GM06990 (cell line): ENCODE measurements around the gene BEND5.

ENCODE experiments used
- DNase-seq: peaks from one replicate; pipeline ENCODE4 v3.0.0-alpha.2; 2011; ENCODE audit not compliant: insufficient read length; ENCODE audit errors: extremely low read depth
- H3K27me3 ChIP-seq: replicated peaks from 2 replicates; pipeline ENCODE4 v1.6.0; 2011; ENCODE audit warnings: low read length; ENCODE audit not compliant: control insufficient read depth, insufficient read depth
- H3K36me3 ChIP-seq: 2 replicates; pipeline ENCODE4 v1.5.1; 2011; ENCODE audit warnings: low read length; ENCODE audit not compliant: control insufficient read depth, insufficient read depth
- H3K4me3 ChIP-seq: replicated peaks from 2 replicates; pipeline ENCODE4 v1.5.1; 2011; ENCODE audit warnings: low read depth, mild to moderate bottlenecking, control low read depth, low read length
- TF ChIP-seq, protein P1 (sequence below): IDR thresholded peaks from 2 replicates; pipeline ENCODE4 v1.5.1; 2011; ENCODE audit warnings: low read length, control low read depth, mild to moderate bottlenecking, inconsistent platforms; ENCODE audit not compliant: insufficient read depth, poor library complexity, severe bottlenecking

The BEND5 gene

DNA sequence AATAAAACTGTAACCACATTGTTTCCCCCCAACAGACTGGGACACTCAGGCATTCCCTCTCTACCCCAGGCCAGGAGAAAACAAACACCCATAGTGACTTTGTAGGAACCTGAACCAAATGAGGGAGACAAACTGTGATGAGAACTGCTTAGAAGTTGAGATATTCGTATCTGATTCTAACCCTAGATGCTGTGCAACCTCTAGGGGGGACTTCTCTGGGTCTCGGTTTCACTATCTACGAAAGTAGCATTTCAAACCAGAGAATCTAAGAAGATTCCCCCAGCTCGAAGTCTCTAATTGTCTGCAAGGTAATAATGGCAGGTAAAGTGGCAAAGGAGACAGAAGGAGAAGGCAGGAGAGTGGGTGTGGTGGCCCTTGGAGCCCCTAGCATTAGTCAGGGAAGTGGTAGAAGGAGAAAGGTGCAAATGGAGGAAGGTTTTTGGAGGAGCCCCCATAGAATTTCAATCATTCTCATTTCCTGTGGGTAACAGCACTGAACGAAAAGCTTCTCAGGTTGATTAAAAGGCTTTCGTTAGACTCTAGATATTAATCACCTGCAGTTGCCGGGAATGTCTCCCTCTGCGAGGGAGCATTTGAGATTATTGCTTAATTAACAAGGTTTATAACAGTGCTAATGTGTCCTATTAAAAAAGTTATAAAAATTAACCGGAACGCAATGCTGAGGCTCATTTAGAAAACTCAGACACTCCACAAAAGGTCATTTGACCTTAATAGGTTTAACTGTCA lies 46.4 kb downstream of the BEND5 start:
- H3K4me3 ChIP-seq: no peak overlapping the region
- TF ChIP-seq, protein P1, sequence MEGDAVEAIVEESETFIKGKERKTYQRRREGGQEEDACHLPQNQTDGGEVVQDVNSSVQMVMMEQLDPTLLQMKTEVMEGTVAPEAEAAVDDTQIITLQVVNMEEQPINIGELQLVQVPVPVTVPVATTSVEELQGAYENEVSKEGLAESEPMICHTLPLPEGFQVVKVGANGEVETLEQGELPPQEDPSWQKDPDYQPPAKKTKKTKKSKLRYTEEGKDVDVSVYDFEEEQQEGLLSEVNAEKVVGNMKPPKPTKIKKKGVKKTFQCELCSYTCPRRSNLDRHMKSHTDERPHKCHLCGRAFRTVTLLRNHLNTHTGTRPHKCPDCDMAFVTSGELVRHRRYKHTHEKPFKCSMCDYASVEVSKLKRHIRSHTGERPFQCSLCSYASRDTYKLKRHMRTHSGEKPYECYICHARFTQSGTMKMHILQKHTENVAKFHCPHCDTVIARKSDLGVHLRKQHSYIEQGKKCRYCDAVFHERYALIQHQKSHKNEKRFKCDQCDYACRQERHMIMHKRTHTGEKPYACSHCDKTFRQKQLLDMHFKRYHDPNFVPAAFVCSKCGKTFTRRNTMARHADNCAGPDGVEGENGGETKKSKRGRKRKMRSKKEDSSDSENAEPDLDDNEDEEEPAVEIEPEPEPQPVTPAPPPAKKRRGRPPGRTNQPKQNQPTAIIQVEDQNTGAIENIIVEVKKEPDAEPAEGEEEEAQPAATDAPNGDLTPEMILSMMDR: no peak
- no peaks in the 10 kb centered on the region for H3K36me3 ChIP-seq
- no peak for DNase-seq
- H3K27me3 ChIP-seq: no peaks in the 10 kb centered on the region; the same call in none of the 2 replicates

- Histone ChIP-seq H3K27me3 (no peaks in the 10 kb centered on the region; the same call in none of the 2 replicates), H3K36me3 (no peaks in the 10 kb centered on the region), H3K4me3 (no peak overlapping the region)
- no peak for DNase-seq
- TF ChIP-seq, protein P1: no peak
Measured at GRCh38 chr1:48728584-48728983, 48.1 kb downstream of the BEND5 start.

DNA sequence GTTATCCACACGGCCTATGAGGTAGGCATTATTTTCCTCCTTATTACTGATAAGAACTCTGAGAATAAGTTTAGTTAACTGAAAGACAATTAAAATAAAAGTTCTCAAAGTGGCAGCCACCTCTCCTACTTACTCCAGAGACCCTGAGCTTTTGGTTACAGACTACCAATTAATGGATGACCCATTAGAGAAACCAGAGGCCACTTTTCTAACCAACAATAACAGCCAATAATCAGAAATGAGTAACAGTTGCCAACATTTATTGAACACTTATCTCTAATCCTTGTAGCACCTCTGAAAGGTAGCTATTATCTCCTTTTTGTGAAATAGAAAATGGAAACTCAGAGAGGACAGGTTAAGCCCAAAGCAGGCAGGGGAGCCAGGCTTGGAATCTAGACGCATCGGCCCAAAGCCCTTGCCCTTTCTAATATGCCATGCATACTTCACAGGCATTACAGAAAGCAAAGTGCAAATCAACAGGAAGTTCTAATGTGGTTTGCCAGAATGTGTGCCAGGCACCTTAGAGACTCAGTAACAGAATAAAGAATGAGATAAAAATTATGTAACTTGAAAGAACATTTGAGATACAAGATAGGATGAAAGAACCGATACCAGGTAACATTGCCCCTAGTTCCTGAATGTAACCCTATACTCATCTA lies 50.0 kb downstream of the BEND5 start:
- no peak for DNase-seq
- Histone ChIP-seq H3K4me3 (no peak overlapping the region), H3K27me3 (no peaks in the 10 kb centered on the region; the same call in 1 of the 2 replicates), H3K36me3 (no peaks in the 10 kb centered on the region)
- TF ChIP-seq, protein P1: no peak

GRCh38 chr1:48726139-48726538 lies 50.6 kb downstream of the BEND5 start:
- TF ChIP-seq, protein P1: no peak
- H3K36me3 ChIP-seq: no peaks in the 10 kb centered on the region
- H3K4me3 ChIP-seq: no peak overlapping the region
- DNase-seq: no peak
- no peaks in the 10 kb centered on the region; the same call in 1 of the 2 replicates for H3K27me3 ChIP-seq

GRCh38 chr1:48725341-48726046 lies 51.2 kb downstream of the BEND5 start:
- H3K36me3 ChIP-seq: no peaks in the 10 kb centered on the region
- no peak for DNase-seq
- H3K27me3 ChIP-seq: no peaks in the 10 kb centered on the region; the same call in 1 of the 2 replicates
- TF ChIP-seq, protein P1: no peak
- H3K4me3 ChIP-seq: no peak overlapping the region
